CD4-positive, CD25-positive, alpha-beta regulatory T cell (primary cell): ENCODE data around the gene ASB1. TPM values are rescaled to one million over a fixed set of nuclear protein-coding genes. Genes with fewer than 3 reads are reported as not detected.

Experiments used
- ATAC-seq, 2 donors: fragments of 150-1000 bp; cut with Tn5 transposase; one replicate each; pipeline ENCODE4 v1.10.0; 2021; ENCODE audit warnings: low read depth in 2 of 2, moderate number of reproducible peaks in 2 of 2, moderate library complexity in 1 of 2
- DNase-seq, 3 donors: peaks; one replicate each; pipeline versions ENCODE4 v3.0.0 to v3.0.0-alpha.2; 2012 to 2022; ENCODE audit warnings: mixed read lengths in 1 of 3
- H3K27ac ChIP-seq: one replicate; pipeline ENCODE4 v1.7.0; 2013; ENCODE audit warnings: mild to moderate bottlenecking, low read length; ENCODE audit not compliant: insufficient read depth, poor library complexity, severe bottlenecking
- H3K27me3 ChIP-seq: one replicate; pipeline ENCODE4 v1.7.0; 2013; ENCODE audit warnings: low read length; ENCODE audit not compliant: control insufficient read depth, insufficient read depth
- H3K36me3 ChIP-seq: one replicate; pipeline ENCODE4 v1.7.0; 2013; ENCODE audit warnings: mild to moderate bottlenecking, low read length, moderate library complexity; ENCODE audit not compliant: control insufficient read depth, insufficient read depth
- H3K4me1 ChIP-seq: 2 replicates; pipeline ENCODE4 v1.7.0; 2013; ENCODE audit warnings: mild to moderate bottlenecking, low read length; ENCODE audit not compliant: insufficient read depth, control insufficient read depth, poor library complexity, severe bottlenecking
- H3K4me3 ChIP-seq: one replicate; pipeline ENCODE4 v1.7.0; 2013; ENCODE audit warnings: low read depth, mild to moderate bottlenecking, low read length, moderate library complexity
- H3K9me3 ChIP-seq, 2 experiments: 1 replicate in 1 of 2; 2 replicates in 1 of 2; pipeline ENCODE4 v1.7.0; 2013; ENCODE audit warnings: low read length in 2 of 2, mild to moderate bottlenecking in 1 of 2, moderate library complexity in 1 of 2; ENCODE audit not compliant: control insufficient read depth in 2 of 2
- H3K27ac Mint-ChIP-seq, 3 donors: one replicate each; pipeline ENCODE4 v1.8.0; 2020 to 2022; ENCODE audit warnings: mild to moderate bottlenecking in 3 of 3, mixed read lengths in 3 of 3, moderate library complexity in 2 of 3
- H3K27me3 Mint-ChIP-seq: one replicate; pipeline ENCODE4 v1.8.0; 2022; ENCODE audit warnings: mild to moderate bottlenecking, mixed read lengths
- H3K36me3 Mint-ChIP-seq: one replicate; pipeline ENCODE4 v1.8.0; 2020; ENCODE audit warnings: mixed read lengths
- H3K4me1 Mint-ChIP-seq, 4 donors: one replicate each; pipeline ENCODE4 v1.8.0; 2020 to 2022; ENCODE audit warnings: mixed read lengths in 4 of 4, mild to moderate bottlenecking in 1 of 4
- H3K4me3 Mint-ChIP-seq, 4 donors: one replicate each; pipeline ENCODE4 v1.8.0; 2020 to 2022; ENCODE audit warnings: mild to moderate bottlenecking in 4 of 4, mixed read lengths in 4 of 4, moderate library complexity in 3 of 4
- H3K9me3 Mint-ChIP-seq, 7 donors: one replicate each; pipeline ENCODE4 v1.8.0; 2020 to 2022; ENCODE audit warnings: mixed read lengths in 7 of 7, mild to moderate bottlenecking in 3 of 7, moderate library complexity in 2 of 7
- polyA plus RNA-seq, 4 donors: library from polyadenylated mRNA; unstranded; fragments of 300-500 nt; fragmentation: Illumina TruSeq; gene quantifications; one replicate each; pipeline ENCODE4 v1.2.3, GENCODE V29; 2021
- total RNA-seq: library from RNA; stranded (reverse); gene quantifications from one replicate; pipeline ENCODE4 v1.2.3, GENCODE V29; 2022

ASB1 gene, protein sequence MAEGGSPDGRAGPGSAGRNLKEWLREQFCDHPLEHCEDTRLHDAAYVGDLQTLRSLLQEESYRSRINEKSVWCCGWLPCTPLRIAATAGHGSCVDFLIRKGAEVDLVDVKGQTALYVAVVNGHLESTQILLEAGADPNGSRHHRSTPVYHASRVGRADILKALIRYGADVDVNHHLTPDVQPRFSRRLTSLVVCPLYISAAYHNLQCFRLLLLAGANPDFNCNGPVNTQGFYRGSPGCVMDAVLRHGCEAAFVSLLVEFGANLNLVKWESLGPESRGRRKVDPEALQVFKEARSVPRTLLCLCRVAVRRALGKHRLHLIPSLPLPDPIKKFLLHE
- total RNA-seq: 23.0 TPM
- 10 to 100 TPM; 17.6 to 22.0 (median 20.3) TPM for polyA plus RNA-seq

DNA sequence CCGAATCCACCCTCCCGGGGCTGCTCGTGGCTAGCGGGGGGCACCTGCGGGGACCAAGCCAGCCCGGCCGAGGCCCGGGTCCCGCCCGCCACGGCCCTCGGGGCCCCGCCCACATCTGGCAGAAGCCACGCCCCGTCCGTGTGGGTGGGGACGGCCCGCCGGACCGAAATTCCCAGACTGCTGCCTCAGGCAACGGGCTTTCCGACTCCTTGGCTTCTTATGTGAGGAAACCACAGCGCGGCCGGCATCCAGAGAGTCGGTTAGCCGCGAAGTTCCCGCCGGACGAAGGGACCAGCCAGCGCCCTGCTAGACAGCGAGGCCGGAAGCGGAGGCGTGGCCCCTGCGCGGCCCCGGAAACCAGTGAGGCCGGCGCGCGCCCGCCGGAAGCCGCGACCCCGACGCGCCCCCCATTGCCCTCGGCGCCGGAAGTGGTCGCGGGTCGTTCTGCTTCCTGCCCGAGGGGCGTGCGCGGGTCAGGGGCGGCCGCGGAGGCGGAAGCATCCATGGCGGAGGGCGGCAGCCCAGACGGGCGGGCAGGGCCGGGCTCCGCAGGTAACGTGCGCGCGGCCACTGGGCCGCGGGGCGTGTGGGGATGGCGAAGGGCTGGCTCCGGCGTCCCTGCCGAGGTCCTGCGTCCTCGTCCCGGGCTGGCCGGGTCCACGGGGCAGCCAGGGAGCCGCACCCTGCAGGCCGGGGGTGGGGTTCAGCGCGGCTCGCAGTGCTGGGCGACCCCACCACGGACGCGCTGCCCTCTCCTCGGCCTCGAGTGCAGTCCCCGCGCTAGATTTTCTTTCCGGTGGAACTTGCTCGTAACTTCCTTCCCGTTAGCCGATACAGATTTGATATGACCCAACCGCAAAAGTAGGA lies at the start of gene ASB1:
ASB1 (plus strand) TSS at position 360 of the 867 bp plus-strand sequence; CDS start at position 504, 144 bp downstream.
- H3K27me3 Mint-ChIP-seq: no peaks in the 10 kb centered on the region
- peaks cover 0 to 3% (median 0%) of the 10 kb centered on the region in 7 donors for H3K9me3 Mint-ChIP-seq
- Histone ChIP-seq H3K4me3 (peak within 1 kb of the TSS; percentile 84), H3K4me1 (peaks cover 30% of the 10 kb centered on the region), H3K36me3 (peaks cover 12% of the 10 kb centered on the region), H3K27me3 (no peaks in the 10 kb centered on the region), H3K9me3 (no peaks in the 10 kb centered on the region), H3K27ac (peak within 1 kb of the TSS; percentile 81)
- DNase-seq (peak; percentile 72 to 91 (median 80)), ATAC-seq (peak; percentile 85 to 87)
- peak within 1 kb of the TSS; percentile 86 to 96 (median 90) for H3K27ac Mint-ChIP-seq
- peak within 1 kb of the TSS; percentile 91 to 93 (median 92) for H3K4me3 Mint-ChIP-seq
- H3K36me3 Mint-ChIP-seq: peaks cover 20% of the 10 kb centered on the region
- H3K4me1 Mint-ChIP-seq: peaks cover 23 to 54% (median 41%) of the 10 kb centered on the region in 4 donors

DNA sequence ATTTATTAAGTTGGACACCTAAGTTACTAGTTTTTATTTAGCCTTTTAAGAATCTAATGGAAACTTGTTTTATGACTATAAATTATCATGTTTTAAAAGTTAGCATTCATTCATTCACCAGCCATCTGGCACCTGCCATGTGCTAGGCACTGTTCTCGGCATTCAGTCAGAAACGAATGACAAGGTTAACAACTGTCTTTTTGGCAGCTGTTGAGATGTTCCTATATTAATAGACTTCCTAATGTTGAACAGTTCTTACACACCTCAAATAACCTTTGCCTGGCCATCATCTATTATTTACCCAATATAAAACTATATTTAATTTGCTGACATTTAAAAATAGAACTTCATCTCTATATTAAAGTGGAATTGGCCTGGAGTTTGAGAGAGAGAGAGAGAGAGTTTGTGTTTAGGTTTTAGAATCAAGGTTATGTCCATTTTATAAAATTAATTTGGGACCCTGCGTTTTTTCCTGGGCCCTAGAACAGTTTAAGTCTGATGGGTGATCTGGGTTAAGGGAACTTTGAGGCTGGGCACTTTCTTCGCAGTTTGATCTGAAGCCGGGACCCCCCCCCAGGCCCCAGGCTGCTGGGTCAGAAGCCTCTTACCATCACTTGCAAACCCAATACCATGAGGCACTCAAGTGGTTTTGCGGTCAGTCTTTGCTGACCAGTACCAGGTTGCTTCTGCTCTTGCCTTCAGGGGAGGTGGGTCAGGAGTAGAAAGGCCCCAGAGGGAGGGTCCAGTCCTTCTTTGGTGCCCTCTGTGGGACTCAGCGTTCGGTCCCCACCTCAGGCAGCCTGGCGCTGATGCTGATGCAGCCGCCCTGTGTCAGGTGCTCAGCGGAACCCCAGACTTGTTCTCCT lies 48.3 kb upstream of the ASB1 start:
- DNase-seq (no peak), ATAC-seq (no peak)
- Mint-ChIP-seq H3K36me3 (peaks cover 23% of the 10 kb centered on the region), H3K4me1 (peaks cover 9 to 30% (median 13%) of the 10 kb centered on the region in 4 donors), H3K9me3 (peaks cover 0 to 1% (median 0%) of the 10 kb centered on the region in 7 donors), H3K4me3 (no peak overlapping the region), H3K27me3 (no peaks in the 10 kb centered on the region), H3K27ac (no peak overlapping the region)
- no peaks in the 10 kb centered on the region for H3K9me3 ChIP-seq
- H3K27me3 ChIP-seq: no peaks in the 10 kb centered on the region
- no peaks in the 10 kb centered on the region for H3K36me3 ChIP-seq
- H3K4me3 ChIP-seq: no peak overlapping the region
- H3K4me1 ChIP-seq: peaks cover 18% of the 10 kb centered on the region
- H3K27ac ChIP-seq: no peak overlapping the region

DNA sequence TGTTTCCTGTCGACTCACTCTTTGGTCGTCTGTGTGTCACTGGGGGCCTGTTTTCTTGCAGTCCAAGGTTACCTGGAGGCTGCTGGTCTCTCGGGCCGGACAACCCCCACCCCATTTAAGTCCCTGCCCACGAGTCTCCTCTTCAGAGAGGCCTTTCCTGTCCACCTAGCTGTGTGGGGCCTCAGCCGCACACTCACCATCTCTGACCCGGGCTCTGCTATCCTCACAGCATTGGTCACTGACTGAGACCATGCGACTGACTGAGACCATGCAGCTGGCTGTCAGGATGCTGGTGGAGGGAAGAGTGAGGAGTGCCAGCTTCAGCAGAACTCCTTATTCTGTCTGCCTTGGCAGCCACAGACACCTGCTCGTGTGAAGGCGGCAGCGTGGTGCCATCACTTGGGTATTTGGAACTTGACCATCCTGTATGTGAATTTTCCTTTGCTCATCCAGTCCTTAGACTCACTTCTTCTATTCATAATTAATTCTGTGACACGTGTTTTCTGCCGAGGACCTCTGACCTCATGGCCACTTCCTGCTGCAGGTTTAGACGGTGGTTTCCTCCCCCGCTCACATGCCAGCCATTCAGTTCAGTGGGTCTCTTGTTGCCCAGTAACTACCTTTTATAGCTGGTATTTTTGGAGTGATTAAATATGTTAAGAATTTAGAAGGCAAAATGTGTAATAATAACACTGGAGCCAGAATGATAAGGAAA lies 47.5 kb upstream of the ASB1 start:
- ATAC-seq (peak; percentile 45 to 75), DNase-seq (peak in 2 of 3 donors; percentile 19 to 71)
- Mint-ChIP-seq H3K27me3 (no peaks in the 10 kb centered on the region), H3K27ac (peak overlapping the region in 1 of 3 donors; percentile 78), H3K9me3 (no peaks in the 10 kb centered on the region), H3K36me3 (peaks cover 28% of the 10 kb centered on the region), H3K4me1 (peaks cover 9 to 30% (median 13%) of the 10 kb centered on the region in 4 donors), H3K4me3 (peak overlapping the region in 2 of 4 donors; percentile 66 to 67)
- no peaks in the 10 kb centered on the region for H3K36me3 ChIP-seq
- no peaks in the 10 kb centered on the region for H3K27me3 ChIP-seq
- no peak overlapping the region for H3K27ac ChIP-seq
- H3K4me3 ChIP-seq: no peak overlapping the region
- H3K4me1 ChIP-seq: peaks cover 18% of the 10 kb centered on the region
- no peaks in the 10 kb centered on the region for H3K9me3 ChIP-seq

DNA sequence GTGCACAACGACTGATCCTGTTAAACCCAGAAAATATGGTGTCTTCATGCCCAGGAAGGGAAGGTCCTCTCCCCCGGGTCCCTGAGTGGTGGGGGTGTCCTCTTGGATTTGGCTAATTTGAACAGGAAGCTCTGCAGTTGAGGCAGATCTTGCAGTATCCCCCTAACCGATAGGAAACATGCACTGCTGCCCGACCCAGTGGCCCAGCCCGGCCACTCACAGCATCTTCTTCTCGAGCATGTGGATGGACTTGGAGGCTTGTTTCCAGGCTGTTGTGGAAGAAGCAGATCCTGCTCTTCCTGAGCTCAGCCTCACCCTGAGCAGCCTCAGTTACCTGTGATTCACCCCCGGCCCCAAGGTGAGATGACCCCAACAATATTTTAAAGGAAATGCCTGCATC lies 46.4 kb upstream of the ASB1 start:
- Histone ChIP-seq H3K4me3 (no peak overlapping the region), H3K27ac (no peak overlapping the region), H3K27me3 (no peaks in the 10 kb centered on the region), H3K9me3 (no peaks in the 10 kb centered on the region), H3K36me3 (no peaks in the 10 kb centered on the region), H3K4me1 (peaks cover 18% of the 10 kb centered on the region)
- peaks cover 28% of the 10 kb centered on the region for H3K36me3 Mint-ChIP-seq
- no peak overlapping the region for H3K4me3 Mint-ChIP-seq
- no peak for DNase-seq
- no peaks in the 10 kb centered on the region for H3K27me3 Mint-ChIP-seq
- no peak overlapping the region for H3K27ac Mint-ChIP-seq
- ATAC-seq: no peak
- no peaks in the 10 kb centered on the region for H3K9me3 Mint-ChIP-seq
- peaks cover 9 to 30% (median 13%) of the 10 kb centered on the region in 4 donors for H3K4me1 Mint-ChIP-seq

DNA sequence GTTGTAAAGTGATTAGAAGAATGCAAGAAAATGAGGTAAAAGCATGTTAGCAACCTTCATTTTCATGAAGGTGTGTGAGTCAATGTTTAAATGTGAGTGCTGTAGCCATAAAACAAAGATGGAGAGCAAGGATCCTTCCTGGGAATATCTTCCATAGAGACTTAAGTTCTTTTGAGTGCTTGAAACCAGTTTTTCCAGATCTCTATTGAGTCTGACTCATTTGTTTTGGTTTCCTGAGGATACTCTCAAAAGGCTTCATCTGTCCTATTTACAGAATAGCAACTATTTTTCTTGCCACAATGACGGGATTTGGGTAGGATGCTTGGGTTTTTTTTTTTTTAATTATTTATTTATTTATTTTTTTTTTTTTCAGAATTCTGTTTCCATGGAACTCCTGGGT lies 45.9 kb upstream of the ASB1 start:
- H3K4me1 Mint-ChIP-seq: peaks cover 11 to 30% (median 13%) of the 10 kb centered on the region in 4 donors
- no peak for DNase-seq
- H3K4me3 Mint-ChIP-seq: no peak overlapping the region
- ATAC-seq: no peak
- Histone ChIP-seq H3K27ac (no peak overlapping the region), H3K36me3 (no peaks in the 10 kb centered on the region), H3K9me3 (no peaks in the 10 kb centered on the region), H3K4me1 (peaks cover 18% of the 10 kb centered on the region), H3K4me3 (no peak overlapping the region), H3K27me3 (no peaks in the 10 kb centered on the region)
- H3K9me3 Mint-ChIP-seq: peaks cover 0 to under 1% (median 0%) of the 10 kb centered on the region in 7 donors
- no peak overlapping the region for H3K27ac Mint-ChIP-seq
- peaks cover 28% of the 10 kb centered on the region for H3K36me3 Mint-ChIP-seq
- no peaks in the 10 kb centered on the region for H3K27me3 Mint-ChIP-seq

DNA sequence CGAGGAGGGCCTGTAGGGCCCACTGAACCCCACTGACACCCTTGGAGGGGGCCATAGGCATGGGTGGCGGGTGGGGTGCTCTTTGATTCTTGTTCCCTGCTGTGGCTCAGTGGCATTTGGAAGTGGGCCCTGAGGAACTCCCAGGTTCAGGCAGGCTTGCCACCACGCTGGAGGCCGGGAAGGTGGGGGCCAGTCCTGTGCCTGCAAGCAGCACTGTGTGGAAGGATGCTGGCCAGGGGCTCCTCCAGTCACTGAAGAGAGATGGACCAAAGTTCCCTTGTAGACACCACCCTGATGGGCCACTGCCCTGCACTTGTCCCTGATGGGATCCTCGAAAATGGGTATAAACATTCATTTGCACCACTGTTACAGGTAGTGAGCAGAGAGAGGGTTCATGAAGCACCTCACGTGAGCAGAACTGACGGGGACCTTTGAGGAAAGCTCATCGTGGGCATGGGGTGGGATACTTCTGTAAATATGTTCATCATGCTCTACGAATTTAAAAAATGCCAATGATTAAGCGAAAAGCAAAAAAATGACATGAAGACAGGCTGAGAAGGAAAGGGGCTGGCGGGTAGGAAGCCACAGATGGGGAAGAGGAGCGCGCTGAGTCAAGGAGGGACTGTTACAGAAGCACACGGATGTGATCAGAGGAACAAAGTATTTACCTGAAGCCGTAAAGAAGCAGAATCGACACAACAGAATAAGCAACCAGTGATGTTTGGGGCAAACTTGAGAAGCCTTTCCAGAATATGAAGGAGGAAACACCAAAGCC lies 45.2 kb upstream of the ASB1 start:
- peaks cover 0 to 1% (median 0%) of the 10 kb centered on the region in 7 donors for H3K9me3 Mint-ChIP-seq
- ATAC-seq (no peak), DNase-seq (no peak)
- no peaks in the 10 kb centered on the region for H3K9me3 ChIP-seq
- H3K27ac ChIP-seq: no peak overlapping the region
- peaks cover 12 to 30% (median 14%) of the 10 kb centered on the region in 4 donors for H3K4me1 Mint-ChIP-seq
- H3K27me3 ChIP-seq: no peaks in the 10 kb centered on the region
- no peak overlapping the region for H3K27ac Mint-ChIP-seq
- H3K4me1 ChIP-seq: peaks cover 18% of the 10 kb centered on the region
- H3K36me3 ChIP-seq: no peaks in the 10 kb centered on the region
- H3K36me3 Mint-ChIP-seq: peaks cover 28% of the 10 kb centered on the region
- no peak overlapping the region for H3K4me3 ChIP-seq
- no peaks in the 10 kb centered on the region for H3K27me3 Mint-ChIP-seq
- H3K4me3 Mint-ChIP-seq: no peak overlapping the region
